GM23338 (cell line): ENCODE data around the gene TP73. TPM values are rescaled to one million over a fixed set of nuclear protein-coding genes. Genes with fewer than 3 reads are reported as not detected.

ENCODE experiments used
- ATAC-seq: fragments of 200-7000 bp; cut with Tn5 transposase; 3 replicates; pipeline ENCODE4 v1.9.1; 2020
- DNase-seq: peaks from one replicate; pipeline ENCODE4 v3.0.0-alpha.2; 2015; ENCODE audit warnings: low spot score
- H2AFZ ChIP-seq: fragments of 200-600 bp; sonication (generic); 2 replicates; pipeline ENCODE4 v1.8.0; 2016; ENCODE audit warnings: antibody characterized with exemption, mild to moderate bottlenecking, moderate library complexity
- H3F3A ChIP-seq: fragments of 200-600 bp; sonication (generic); replicated peaks from 2 replicates; pipeline ENCODE4 v1.8.0; 2017; ENCODE audit warnings: antibody characterized with exemption, mixed run types, low read depth
- H3K27ac ChIP-seq: fragments of 200-600 bp; sonication (generic); 2 replicates; pipeline ENCODE4 v1.6.1; 2016; ENCODE audit warnings: low read depth
- H3K27me3 ChIP-seq: fragments of 200-600 bp; sonication (generic); 2 replicates; pipeline ENCODE4 v1.8.0; 2016; ENCODE audit warnings: mild to moderate bottlenecking, mixed run types, moderate library complexity; ENCODE audit not compliant: insufficient read depth
- H3K36me3 ChIP-seq: fragments of 200-600 bp; sonication (generic); 2 replicates; pipeline ENCODE4 v1.8.0; 2016; ENCODE audit warnings: mild to moderate bottlenecking; ENCODE audit not compliant: insufficient read depth
- H3K4me1 ChIP-seq: fragments of 200-600 bp; sonication (generic); 2 replicates; pipeline ENCODE4 v1.8.0; 2016; ENCODE audit warnings: mild to moderate bottlenecking, moderate library complexity; ENCODE audit not compliant: insufficient read depth
- H3K4me2 ChIP-seq: fragments of 200-600 bp; sonication (generic); 2 replicates; pipeline ENCODE4 v1.7.1; 2017; ENCODE audit warnings: mixed run types
- H3K4me3 ChIP-seq: fragments of 200-600 bp; sonication (generic); 2 replicates; pipeline ENCODE4 v1.6.1; 2016; ENCODE audit warnings: mixed run types
- H3K79me2 ChIP-seq: fragments of 200-600 bp; sonication (generic); replicated peaks from 2 replicates; pipeline ENCODE4 v1.8.0; 2017; ENCODE audit warnings: mild to moderate bottlenecking; ENCODE audit not compliant: insufficient read depth
- H3K9me2 ChIP-seq: fragments of 200-600 bp; sonication (generic); 2 replicates; pipeline ENCODE4 v1.8.0; 2017; ENCODE audit not compliant: insufficient read depth
- H4K20me1 ChIP-seq: fragments of 200-600 bp; sonication (generic); replicated peaks from 2 replicates; pipeline ENCODE4 v1.8.0; 2017; ENCODE audit warnings: mild to moderate bottlenecking; ENCODE audit not compliant: insufficient read depth
- H3K27ac Mint-ChIP-seq: 2 replicates; pipeline ENCODE4 v1.8.0; 2020; ENCODE audit warnings: inconsistent platforms, mild to moderate bottlenecking, moderate library complexity, mixed read lengths
- H3K27me3 Mint-ChIP-seq: 3 replicates; pipeline ENCODE4 v1.8.0; 2022; ENCODE audit warnings: low read depth, mild to moderate bottlenecking, moderate library complexity, mixed read lengths, inconsistent platforms; ENCODE audit not compliant: insufficient read depth, poor library complexity
- H3K36me3 Mint-ChIP-seq: 3 replicates; pipeline ENCODE4 v1.8.0; 2021; ENCODE audit warnings: low read depth, mild to moderate bottlenecking, inconsistent platforms, moderate library complexity, mixed read lengths
- H3K4me1 Mint-ChIP-seq: 3 replicates; pipeline ENCODE4 v1.8.0; 2020; ENCODE audit warnings: mild to moderate bottlenecking, inconsistent platforms, mixed read lengths
- H3K4me3 Mint-ChIP-seq: 3 replicates; pipeline ENCODE4 v1.8.0; 2021; ENCODE audit warnings: moderate library complexity, mild to moderate bottlenecking, inconsistent platforms, mixed read lengths
- H3K9me3 Mint-ChIP-seq: 3 replicates; pipeline ENCODE4 v1.8.0; 2020; ENCODE audit warnings: moderate library complexity, mild to moderate bottlenecking, inconsistent platforms, mixed read lengths
- CTCF ChIP-seq, 2 experiments: fragments of 200-600 bp in 1 of 2; sonication (generic) in 1 of 2; conservative IDR thresholded peaks; 2 replicates each; pipeline versions ENCODE4 v1.5.1 to v1.6.1; 2016 to 2017; ENCODE audit warnings: antibody characterized with exemption in 2 of 2, low read depth in 2 of 2, mild to moderate bottlenecking in 2 of 2, moderate library complexity in 1 of 2
- ETS1 ChIP-seq: IDR thresholded peaks from 2 replicates; pipeline ENCODE4 v1.6.1; 2016; ENCODE audit warnings: antibody characterized with exemption
- EZH2 ChIP-seq: fragments of 200-600 bp; sonication (generic); IDR thresholded peaks from one replicate; pipeline ENCODE4 v1.8.0; 2017; ENCODE audit warnings: antibody characterized with exemption, mild to moderate bottlenecking, low read depth; ENCODE audit not compliant: unreplicated experiment
- EZH2phosphoT487 ChIP-seq: fragments of 200-600 bp; sonication (generic); IDR thresholded peaks from one replicate; pipeline ENCODE4 v1.8.1; 2018; ENCODE audit warnings: antibody characterized with exemption; ENCODE audit not compliant: unreplicated experiment
- JUNB ChIP-seq: IDR thresholded peaks from one replicate; pipeline ENCODE4 v1.6.1; 2016; ENCODE audit warnings: antibody characterized with exemption; ENCODE audit not compliant: unreplicated experiment
- NANOG ChIP-seq: IDR thresholded peaks from 2 replicates; pipeline ENCODE4 v1.6.1; 2016; ENCODE audit warnings: antibody characterized with exemption, borderline replicate concordance
- REST ChIP-seq: IDR thresholded peaks from one replicate; pipeline ENCODE4 v1.6.1; 2018; ENCODE audit warnings: antibody characterized with exemption; ENCODE audit not compliant: unreplicated experiment
- ZNF331 ChIP-seq: fragments of 250-450 bp; sonication (Bioruptor Pico); IDR thresholded peaks from 2 replicates; pipeline ENCODE4 v1.5.0; 2020; ENCODE audit warnings: low read depth, mild to moderate bottlenecking, moderate library complexity
- ZNF462 ChIP-seq: fragments of 250-450 bp; sonication (Bioruptor Pico); IDR thresholded peaks from 2 replicates; pipeline ENCODE4 v1.5.0; 2020; ENCODE audit warnings: mild to moderate bottlenecking, moderate library complexity
- polyA plus RNA-seq: library from polyadenylated mRNA; unstranded; fragments of >200 nt; fragmentation: Nextera tagmentation; extraction: Ambion mirVana; gene quantifications from 2 replicates; pipeline ENCODE4 v1.2.1, GENCODE V29; 2016
- total RNA-seq: library from RNA; depleted of rRNA; stranded (reverse); fragments of >200 nt; shearing (Covaris generic); gene quantifications from 2 replicates; pipeline ENCODE4 v1.2.3, GENCODE V29; 2014

TP73 gene
- total and polyA plus RNA-seq, 2 experiments from 2014 or later, result 1.4 to 3.4 TPM

GRCh38 chr1:3669421-3669821, 17.1 kb downstream of the TP73 start:
- Histone ChIP-seq H3K27me3 (no peaks in the 10 kb centered on the region), H2AFZ (no peak overlapping the region), H3K36me3 (no peaks in the 10 kb centered on the region), H3K4me3 (no peak overlapping the region), H3K9me2 (no peaks in the 10 kb centered on the region), H3K4me2 (no peak overlapping the region), H3F3A (no peaks in the 10 kb centered on the region), H3K4me1 (peaks cover 1% of the 10 kb centered on the region; the same call in 1 of the 2 replicates), H3K79me2 (no peaks in the 10 kb centered on the region), H3K27ac (no peak overlapping the region), H4K20me1 (no peaks in the 10 kb centered on the region)
- TF ChIP-seq ETS1, result no peak
- no peak for TF ChIP-seq CTCF (conservative IDR thresholded peaks at IDR 0.05; ENCODE audit: low read depth in 2 of 2)
- TF ChIP-seq ZNF331 (CRISPR knock-in tag), result no peak
- TF ChIP-seq ZNF462, result no peak
- TF ChIP-seq EZH2phosphoT487, result no peak
- TF ChIP-seq EZH2, result no peak
- no peak for TF ChIP-seq JUNB
- TF ChIP-seq REST, result no peak
- TF ChIP-seq NANOG, result no peak
- Mint-ChIP-seq H3K9me3 (no peaks in the 10 kb centered on the region), H3K27me3 (peaks cover 23% of the 10 kb centered on the region), H3K4me3 (no peak overlapping the region), H3K36me3 (no peaks in the 10 kb centered on the region), H3K4me1 (peaks cover 26% of the 10 kb centered on the region), H3K27ac (no peak overlapping the region)
- DNase-seq (no peak), ATAC-seq (no peak)
